Ishikawa (cell line): ENCODE measurements around the gene MED4.

ENCODE experiments used
- CEBPB ChIP-seq: IDR thresholded peaks from 2 replicates; pipeline ENCODE4 v1.6.1; 2012
- CREB1 ChIP-seq: IDR thresholded peaks from 2 replicates; pipeline ENCODE4 v1.6.1; 2012; ENCODE audit warnings: low read depth
- EGR1 ChIP-seq: IDR thresholded peaks from 2 replicates; pipeline ENCODE4 v1.6.1; 2012
- EP300 ChIP-seq: IDR thresholded peaks from 2 replicates; pipeline ENCODE4 v1.6.1; 2012; ENCODE audit warnings: borderline replicate concordance
- FOXM1 ChIP-seq: IDR thresholded peaks from 2 replicates; pipeline ENCODE4 v1.6.1; 2012; ENCODE audit warnings: low read depth, borderline replicate concordance
- RAD21 ChIP-seq: IDR thresholded peaks from 2 replicates; pipeline ENCODE4 v1.6.1; 2012; ENCODE audit warnings: low read depth
- TAF1 ChIP-seq: IDR thresholded peaks from 2 replicates; pipeline ENCODE4 v1.6.1; 2012; ENCODE audit warnings: low read depth, mild to moderate bottlenecking
- TCF12 ChIP-seq: IDR thresholded peaks from 2 replicates; pipeline ENCODE4 v1.6.1; 2012; ENCODE audit warnings: low read depth
- YY1 ChIP-seq: IDR thresholded peaks from 2 replicates; pipeline ENCODE4 v1.6.1; 2012; ENCODE audit warnings: low read depth
- TF ChIP-seq, protein P1 (sequence below): IDR thresholded peaks from 2 replicates; pipeline ENCODE4 v1.6.1; 2012
- TF ChIP-seq, protein P2 (sequence below): IDR thresholded peaks from 2 replicates; pipeline ENCODE4 v1.6.1; 2012; ENCODE audit warnings: low read depth, mild to moderate bottlenecking
- TF ChIP-seq, protein P3 (sequence below): IDR thresholded peaks from 2 replicates; pipeline ENCODE4 v1.6.1; 2012

DNA sequence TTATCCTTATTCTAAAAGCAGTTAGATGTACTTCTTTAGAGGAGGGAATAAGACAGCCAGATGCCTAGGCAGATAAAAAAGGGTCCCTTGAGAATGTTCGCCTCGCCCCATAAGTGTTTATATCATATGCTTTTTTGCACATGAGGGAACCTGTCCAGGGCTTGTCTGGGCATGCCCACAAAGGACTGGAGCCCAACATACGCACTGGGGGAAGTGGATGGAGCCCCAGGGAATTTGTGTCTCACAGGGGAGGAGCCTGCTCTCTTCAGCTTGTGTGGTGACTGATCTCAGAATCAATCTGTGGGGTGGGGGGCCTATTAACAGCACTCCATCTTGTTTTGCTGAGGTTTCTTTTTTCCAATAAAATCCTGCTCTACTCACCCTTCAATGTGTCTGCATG is 22.6 kb downstream of the MED4 start:
- TF ChIP-seq, protein P1, sequence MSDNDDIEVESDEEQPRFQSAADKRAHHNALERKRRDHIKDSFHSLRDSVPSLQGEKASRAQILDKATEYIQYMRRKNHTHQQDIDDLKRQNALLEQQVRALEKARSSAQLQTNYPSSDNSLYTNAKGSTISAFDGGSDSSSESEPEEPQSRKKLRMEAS, result no peak
- TF ChIP-seq, protein P2, sequence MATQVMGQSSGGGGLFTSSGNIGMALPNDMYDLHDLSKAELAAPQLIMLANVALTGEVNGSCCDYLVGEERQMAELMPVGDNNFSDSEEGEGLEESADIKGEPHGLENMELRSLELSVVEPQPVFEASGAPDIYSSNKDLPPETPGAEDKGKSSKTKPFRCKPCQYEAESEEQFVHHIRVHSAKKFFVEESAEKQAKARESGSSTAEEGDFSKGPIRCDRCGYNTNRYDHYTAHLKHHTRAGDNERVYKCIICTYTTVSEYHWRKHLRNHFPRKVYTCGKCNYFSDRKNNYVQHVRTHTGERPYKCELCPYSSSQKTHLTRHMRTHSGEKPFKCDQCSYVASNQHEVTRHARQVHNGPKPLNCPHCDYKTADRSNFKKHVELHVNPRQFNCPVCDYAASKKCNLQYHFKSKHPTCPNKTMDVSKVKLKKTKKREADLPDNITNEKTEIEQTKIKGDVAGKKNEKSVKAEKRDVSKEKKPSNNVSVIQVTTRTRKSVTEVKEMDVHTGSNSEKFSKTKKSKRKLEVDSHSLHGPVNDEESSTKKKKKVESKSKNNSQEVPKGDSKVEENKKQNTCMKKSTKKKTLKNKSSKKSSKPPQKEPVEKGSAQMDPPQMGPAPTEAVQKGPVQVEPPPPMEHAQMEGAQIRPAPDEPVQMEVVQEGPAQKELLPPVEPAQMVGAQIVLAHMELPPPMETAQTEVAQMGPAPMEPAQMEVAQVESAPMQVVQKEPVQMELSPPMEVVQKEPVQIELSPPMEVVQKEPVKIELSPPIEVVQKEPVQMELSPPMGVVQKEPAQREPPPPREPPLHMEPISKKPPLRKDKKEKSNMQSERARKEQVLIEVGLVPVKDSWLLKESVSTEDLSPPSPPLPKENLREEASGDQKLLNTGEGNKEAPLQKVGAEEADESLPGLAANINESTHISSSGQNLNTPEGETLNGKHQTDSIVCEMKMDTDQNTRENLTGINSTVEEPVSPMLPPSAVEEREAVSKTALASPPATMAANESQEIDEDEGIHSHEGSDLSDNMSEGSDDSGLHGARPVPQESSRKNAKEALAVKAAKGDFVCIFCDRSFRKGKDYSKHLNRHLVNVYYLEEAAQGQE, result no peak
- no peak for TF ChIP-seq FOXM1
- TF ChIP-seq EP300, result no peak
- TF ChIP-seq YY1, result no peak
- TF ChIP-seq, protein P3, sequence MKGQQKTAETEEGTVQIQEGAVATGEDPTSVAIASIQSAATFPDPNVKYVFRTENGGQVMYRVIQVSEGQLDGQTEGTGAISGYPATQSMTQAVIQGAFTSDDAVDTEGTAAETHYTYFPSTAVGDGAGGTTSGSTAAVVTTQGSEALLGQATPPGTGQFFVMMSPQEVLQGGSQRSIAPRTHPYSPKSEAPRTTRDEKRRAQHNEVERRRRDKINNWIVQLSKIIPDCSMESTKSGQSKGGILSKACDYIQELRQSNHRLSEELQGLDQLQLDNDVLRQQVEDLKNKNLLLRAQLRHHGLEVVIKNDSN, result no peak
- no peak for TF ChIP-seq EGR1
- no peak for TF ChIP-seq CEBPB
- no peak for TF ChIP-seq CREB1
- TF ChIP-seq TAF1, result no peak
- no peak for TF ChIP-seq RAD21
- no peak for TF ChIP-seq TCF12
